ENCODE data around the gene RNF123. TPM values are rescaled to one million over a fixed set of nuclear protein-coding genes. Genes with fewer than 3 reads are reported as not detected.

The RNF123 gene
- total RNA-seq, 2 experiments from 2014 or later: 30.5 to 32.2 TPM

GRCh38 chr3:49713336-49714105, 24.2 kb downstream of the RNF123 start:
- ChIA-PET POLR2A (no interaction called here), CTCF (interaction anchor here (1.3 kb wide), 1 partner anchor 126 kb away, joined by 3 read pairs; no protein-coding TSS in a partner anchor)

GRCh38 chr3:49714728-49715550, 25.6 kb downstream of the RNF123 start:
- ChIA-PET CTCF (interaction anchor here (1.4 kb wide), 1 partner anchor 175 kb away, joined by 5 read pairs; no protein-coding TSS in a partner anchor), POLR2A (interaction anchor here (0.5 to 1.0 kb wide), 2 partner anchors 9 to 548 kb away, joined by 3 to 10 read pairs; partner anchors contain the start of gene GMPPB)

GRCh38 chr3:49715611-49716121, 26.3 kb downstream of the RNF123 start:
- POLR2A ChIA-PET: interaction anchor here (0.6 to 1.0 kb wide), 2 partner anchors 8 to 21 kb away, joined by 3 to 4 read pairs; partner anchors contain the start of gene GMPPB
- CTCF ChIA-PET: interaction anchor here (1.4 kb wide), 1 partner anchor 176 kb away, joined by 5 read pairs; no protein-coding TSS in a partner anchor

GRCh38 chr3:49716169-49716568, 26.8 kb downstream of the RNF123 start:
- ChIA-PET CTCF (no interaction called here), POLR2A (interaction anchor here (0.6 kb wide), 1 partner anchor 21 kb away, joined by 4 read pairs; no protein-coding TSS in a partner anchor)

GRCh38 chr3:49716691-49717210, 27.4 kb downstream of the RNF123 start:
- POLR2A ChIA-PET: no interaction called here
- CTCF ChIA-PET: no interaction called here

- POLR2A ChIA-PET: interaction anchor here (0.7 kb wide), 1 partner anchor 1818 kb away, joined by 3 read pairs; no protein-coding TSS in a partner anchor
Measured at GRCh38 chr3:49717211-49717958, 28.0 kb downstream of the RNF123 start.

GRCh38 chr3:49717959-49718857, 28.9 kb downstream of the RNF123 start:
- POLR2A ChIA-PET: interaction anchor here (0.7 kb wide), 2 partner anchors 15 to 1818 kb away, joined by 3 to 5 read pairs; no protein-coding TSS in a partner anchor

More at GRCh38 chr3:49717211-49717958, 28.0 kb downstream of the RNF123 start:
- CTCF ChIA-PET: interaction anchor here (1.0 kb wide), 1 partner anchor 178 kb away, joined by 3 read pairs; no protein-coding TSS in a partner anchor

GRCh38 chr3:49718858-49719213, 29.5 kb downstream of the RNF123 start:
- ChIA-PET CTCF (interaction anchor here (1.0 to 1.7 kb wide), 4 partner anchors 15 to 179 kb away, joined by 3 to 5 read pairs (median 4); no protein-coding TSS in a partner anchor), POLR2A (interaction anchor here (0.7 to 0.9 kb wide), 2 partner anchors 16 to 67 kb away, joined by 4 to 5 read pairs; partner anchors contain the start of gene IP6K1)

More at GRCh38 chr3:49717959-49718857, 28.9 kb downstream of the RNF123 start:
- CTCF ChIA-PET: interaction anchor here (1.0 to 1.5 kb wide), 3 partner anchors 14 to 179 kb away, joined by 3 to 5 read pairs (median 4); no protein-coding TSS in a partner anchor

GRCh38 chr3:49719214-49719884, 30.0 kb downstream of the RNF123 start, which contains the start of gene AMIGO3:
Gene AMIGO3, minus strand, starts transcription at chr3:49719684. Its CDS starts 219 bp downstream, at chr3:49719465.
- ChIA-PET POLR2A (interaction anchor here (0.7 to 0.9 kb wide), 3 partner anchors 17 to 608 kb away, joined by 4 to 5 read pairs (median 4); partner anchors contain the start of genes IP6K1 and TUSC2), CTCF (interaction anchor here (0.9 to 1.7 kb wide), 5 partner anchors 15 to 180 kb away, joined by 3 to 9 read pairs (median 4); no protein-coding TSS in a partner anchor)

- CTCF ChIA-PET: interaction anchor here (0.6 to 0.7 kb wide), 2 partner anchors 113 to 130 kb away, joined by 3 read pairs; no protein-coding TSS in a partner anchor
Measured at GRCh38 chr3:49720855-49721595, 31.7 kb downstream of the RNF123 start.

GRCh38 chr3:49721596-49721895, 32.2 kb downstream of the RNF123 start:
- ChIA-PET POLR2A (interaction anchor here (1.1 kb wide), 1 partner anchor 82 kb away, joined by 3 read pairs; the partner anchor contains the start of gene INKA1), CTCF (interaction anchor here (0.6 kb wide), 1 partner anchor 129 kb away, joined by 3 read pairs; no protein-coding TSS in a partner anchor)

More at GRCh38 chr3:49720855-49721595, 31.7 kb downstream of the RNF123 start:
- POLR2A ChIA-PET: interaction anchor here (1.1 kb wide), 1 partner anchor 83 kb away, joined by 3 read pairs; the partner anchor contains the start of gene INKA1

GRCh38 chr3:49721896-49722781, 32.8 kb downstream of the RNF123 start:
- ChIA-PET POLR2A (interaction anchor here (1.1 kb wide), 1 partner anchor 81 kb away, joined by 3 read pairs; the partner anchor contains the start of gene INKA1), CTCF (interaction anchor here (0.6 kb wide), 1 partner anchor 129 kb away, joined by 3 read pairs; no protein-coding TSS in a partner anchor)

GRCh38 chr3:49722896-49723295, 33.5 kb downstream of the RNF123 start:
- POLR2A ChIA-PET: interaction anchor here (0.6 to 1.4 kb wide), 5 partner anchors 8 to 253 kb away, joined by 3 to 4 read pairs (median 3); partner anchors contain the start of genes BSN and IP6K1
- CTCF ChIA-PET: no interaction called here

GRCh38 chr3:49723296-49723627, 33.9 kb downstream of the RNF123 start:
- ChIA-PET CTCF (interaction anchor here (1.0 kb wide), 1 partner anchor 184 kb away, joined by 3 read pairs; no protein-coding TSS in a partner anchor), POLR2A (interaction anchor here (0.6 to 1.4 kb wide), 5 partner anchors 8 to 253 kb away, joined by 3 to 4 read pairs (median 3); partner anchors contain the start of genes BSN and IP6K1)
